Measurements from ENCODE around the gene AGGF1.
"Not testable (repeated sequence)": the region's sequence is repeated elsewhere in the genome, so short reads cannot be mapped to it uniquely, and the experiment has no call there.

The AGGF1 gene

GRCh38 chr5:77086368-77086688, 56.1 kb downstream of the AGGF1 start:
- no peak for DNase-seq (ENCODE audit: low spot score)

DNA sequence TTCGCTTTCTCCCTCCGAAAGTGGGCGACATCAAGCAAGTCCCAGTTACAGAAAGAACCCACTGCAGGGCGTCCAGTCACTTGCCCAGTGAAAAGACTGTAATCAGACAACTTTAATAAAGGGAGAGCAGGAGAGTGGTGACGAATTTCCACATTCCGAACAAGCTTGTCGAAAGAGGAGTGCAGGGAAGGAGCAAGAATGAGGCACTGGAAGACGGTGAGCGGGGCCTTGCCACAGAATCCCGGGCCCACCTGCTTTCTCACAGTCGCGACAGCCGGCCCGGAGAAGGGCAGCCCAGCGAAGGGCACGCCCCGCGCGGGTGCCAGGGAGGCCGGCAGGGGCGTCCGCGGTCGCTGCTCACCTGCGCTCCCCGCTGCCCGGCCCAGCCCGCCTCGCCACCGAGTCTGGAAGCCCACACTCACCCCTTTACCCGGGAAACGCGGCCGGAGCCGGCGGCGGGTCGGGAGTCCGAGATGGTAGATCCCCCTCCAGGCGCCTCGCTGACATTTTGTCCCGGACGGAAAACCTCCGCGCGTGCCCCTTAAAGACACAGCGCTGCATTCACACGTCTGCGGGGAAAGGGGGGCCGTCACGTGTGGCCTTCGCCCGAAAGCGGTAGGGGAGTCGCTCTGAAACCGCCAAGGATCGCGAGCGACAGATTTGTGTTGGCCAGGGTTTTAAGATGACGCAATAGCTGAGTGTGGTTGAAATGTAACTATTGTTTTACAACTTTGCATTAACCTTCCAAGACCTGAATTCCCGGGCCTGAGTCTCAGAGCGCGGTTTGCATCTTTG, 56.7 kb downstream of the AGGF1 start, which contains the start of gene ZBED3:
Gene ZBED3 (minus strand): TSS at position 597 of the 795 bp plus-strand sequence. CDS start 9,407 bp downstream, outside the sequence.
- peak; percentile 46 for DNase-seq (ENCODE audit: low spot score)

DNA sequence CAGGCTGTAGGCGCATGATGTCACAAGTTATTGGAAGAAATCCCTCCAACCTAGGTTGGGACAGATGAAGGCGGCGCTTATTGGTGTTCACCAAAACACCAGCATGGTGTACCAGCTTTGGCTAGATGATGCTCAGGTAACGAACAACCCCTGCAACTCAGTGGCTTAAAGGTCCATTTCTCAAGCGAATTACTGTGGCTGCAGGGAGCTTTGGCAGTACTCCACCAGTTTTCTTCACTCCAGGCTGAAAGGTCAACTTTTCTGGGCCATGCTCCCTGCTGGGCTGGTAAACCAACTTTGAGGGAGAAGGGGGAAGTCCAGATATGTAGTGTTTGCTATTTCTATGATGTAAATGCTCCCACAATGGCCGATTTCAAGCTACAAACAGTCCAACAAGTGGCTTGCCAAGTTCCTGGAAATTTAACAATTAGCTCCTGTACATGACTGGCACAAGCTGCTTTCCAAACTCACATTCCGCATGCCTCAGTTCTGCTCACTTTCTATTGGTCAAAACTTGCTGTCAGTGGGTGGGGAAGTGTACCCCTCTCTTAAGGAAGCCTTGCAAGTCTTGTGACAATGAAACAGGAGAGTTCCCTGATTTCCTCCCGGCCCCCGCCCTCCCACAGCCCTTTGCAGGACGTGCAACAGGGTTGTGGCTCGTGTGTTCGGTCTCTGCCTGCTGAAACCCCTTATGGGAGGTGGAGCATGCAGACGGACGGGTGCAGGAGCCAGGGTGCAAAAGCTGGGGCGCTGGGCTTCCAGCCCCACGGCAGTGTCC, 57.5 kb downstream of the AGGF1 start:
- DNase-seq (ENCODE audit: low spot score) = no peak

DNA sequence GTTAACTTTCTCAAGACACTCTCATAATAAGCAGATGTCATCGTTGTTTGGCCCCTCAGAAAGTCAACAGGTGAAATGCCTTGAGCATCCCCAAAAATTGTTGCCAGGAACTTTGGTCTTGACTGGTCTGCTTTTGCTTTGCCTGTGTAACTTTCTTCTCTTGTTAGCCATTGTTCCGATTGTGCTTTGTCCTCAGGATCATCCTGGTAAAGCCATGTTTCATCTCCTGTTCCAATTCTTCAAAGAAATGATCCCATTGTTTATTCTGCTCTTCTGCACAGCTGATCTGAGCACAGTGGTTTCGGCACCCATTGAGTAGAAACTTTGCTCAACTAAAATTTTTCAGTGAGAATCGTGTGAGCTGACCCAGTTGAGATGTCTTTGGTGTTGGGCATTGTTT, 65.0 kb downstream of the AGGF1 start:
- no peak for DNase-seq (ENCODE audit: low spot score)

DNA sequence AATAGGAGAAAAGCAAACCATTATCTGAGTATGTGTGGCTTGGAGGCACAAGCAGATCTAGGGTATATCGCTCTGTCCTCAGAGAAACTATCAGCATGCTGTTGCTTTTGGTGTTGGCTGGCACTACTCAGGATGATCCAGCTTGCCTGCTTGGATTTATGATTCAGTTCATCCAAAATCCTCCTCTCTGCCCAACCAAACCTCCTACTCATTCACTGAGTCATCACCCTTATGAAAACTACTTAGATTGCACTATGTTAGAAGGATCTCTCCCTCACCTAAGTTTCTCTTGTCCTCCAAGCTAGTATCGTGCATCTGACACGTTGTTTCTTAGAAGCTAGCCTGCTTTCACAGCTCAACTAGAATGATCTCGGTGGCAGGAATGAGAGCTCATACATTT, 71.1 kb downstream of the AGGF1 start:
- peak; percentile 21 for DNase-seq (ENCODE audit: low spot score)

DNA sequence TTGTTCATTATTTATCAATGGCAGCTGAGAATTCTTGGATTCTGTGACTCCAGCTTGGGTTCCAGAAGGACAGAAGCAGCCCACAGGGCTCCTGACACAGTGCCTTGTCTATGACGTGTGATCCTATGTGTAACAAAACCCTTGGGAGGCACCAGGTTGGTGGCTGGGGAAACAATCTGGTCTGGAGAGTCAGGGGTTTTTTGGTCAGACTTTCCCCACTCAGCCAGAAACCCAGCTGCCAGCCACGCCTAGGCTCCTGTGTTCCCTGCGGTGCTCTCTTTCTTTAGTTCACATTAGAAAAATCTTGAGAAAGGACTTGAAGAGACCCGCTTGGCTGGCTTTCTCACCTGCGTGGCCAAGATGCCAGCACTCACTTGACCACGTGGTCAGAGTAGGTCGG, 72.3 kb downstream of the AGGF1 start:
- no peak for DNase-seq (ENCODE audit: low spot score)

- DNase-seq (ENCODE audit: low spot score) = no peak
Measured at GRCh38 chr5:77103457-77103856, 73.3 kb downstream of the AGGF1 start.

- no peak for DNase-seq (ENCODE audit: low spot score)
Measured at GRCh38 chr5:77104813-77105212, 74.6 kb downstream of the AGGF1 start.

- DNase-seq (ENCODE audit: low spot score) = not testable (repeated sequence)
Measured at GRCh38 chr5:77107035-77107434, 76.8 kb downstream of the AGGF1 start.
